Islet precursor cell (in vitro differentiated cells): ENCODE results near the gene CIITA.

Source experiments
- DNase-seq: peaks from one replicate; pipeline ENCODE4 v3.0.0-alpha.2; 2018

The CIITA gene

DNA sequence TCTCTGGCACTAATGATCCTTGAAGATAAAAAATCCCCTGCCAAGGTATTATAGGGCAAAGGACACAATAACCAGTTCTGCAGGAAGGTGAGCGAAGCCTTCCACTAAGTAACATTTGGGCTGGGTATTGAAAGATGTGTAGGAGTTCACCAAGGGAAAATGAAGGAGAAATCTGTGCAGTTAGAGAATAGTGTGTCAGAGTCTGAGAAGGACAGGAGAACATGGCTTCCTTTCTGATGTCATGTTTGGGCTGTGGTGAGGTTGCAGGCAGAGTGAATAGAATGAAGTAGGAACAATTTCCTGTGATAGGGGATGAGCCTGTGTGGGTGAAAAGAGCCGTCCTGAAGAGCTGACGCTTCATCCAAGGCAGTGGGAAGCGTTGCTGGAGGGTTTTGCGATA lies 24.1 kb upstream of the CIITA start:
- DNase-seq: no peak

DNA sequence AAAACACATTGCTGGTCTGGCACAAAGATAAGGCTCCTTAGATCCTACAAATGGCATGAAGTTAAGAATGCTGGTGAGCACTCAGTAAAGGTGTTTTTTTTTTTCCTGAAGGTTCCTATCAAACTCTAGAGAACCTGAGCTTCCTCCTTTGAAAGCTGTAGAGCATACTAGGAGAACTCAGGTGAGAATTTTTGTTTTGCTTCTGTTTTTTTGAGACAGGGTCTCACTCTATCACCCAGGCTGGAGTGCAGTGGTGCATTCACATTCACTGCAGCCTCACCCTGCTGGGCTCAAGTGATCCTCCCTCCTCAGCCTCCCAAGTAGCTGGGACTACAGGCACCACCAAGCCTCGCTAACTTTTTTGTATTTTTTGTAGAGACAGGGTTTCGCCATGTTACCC lies 21.0 kb upstream of the CIITA start:
- DNase-seq: no peak

DNA sequence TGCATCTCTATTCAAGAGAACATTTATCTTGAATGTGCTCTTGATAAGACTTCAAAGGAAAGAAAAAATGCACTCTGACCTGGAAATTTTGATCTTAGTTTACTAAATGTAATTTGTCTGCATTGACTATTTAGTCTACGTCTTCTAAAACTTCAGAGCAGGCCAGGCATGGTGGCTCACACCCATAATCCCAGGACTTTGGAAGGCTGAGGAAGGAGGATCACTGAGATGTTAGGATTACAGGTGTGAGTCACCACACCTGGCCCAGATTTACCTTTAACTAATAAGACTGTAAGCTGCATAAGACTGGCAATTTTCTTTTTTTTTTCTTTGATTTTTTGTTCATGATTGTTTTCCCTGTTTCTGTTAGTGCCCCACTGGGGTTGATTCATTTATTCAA lies 18.8 kb upstream of the CIITA start:
- DNase-seq: no peak

DNA sequence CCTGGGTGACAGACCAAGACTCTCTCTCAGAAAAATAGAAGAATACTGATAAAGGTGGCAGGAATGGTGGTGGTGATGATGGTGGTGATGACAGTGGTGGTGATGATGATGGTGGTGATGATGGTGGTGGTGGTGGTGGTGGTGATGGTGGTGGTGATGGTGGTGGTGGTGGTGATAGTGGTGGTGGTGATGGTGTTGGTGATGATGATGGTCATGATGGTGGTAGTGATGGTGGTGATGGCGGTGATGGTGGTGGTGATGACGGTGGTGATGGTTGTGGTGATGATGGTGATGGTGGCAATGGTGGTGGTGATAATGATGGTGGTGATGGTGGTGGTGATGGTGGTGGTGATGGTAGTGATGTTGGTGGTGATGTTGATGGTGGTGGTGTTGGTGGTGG lies 18.0 kb upstream of the CIITA start:
- no peak for DNase-seq

DNA sequence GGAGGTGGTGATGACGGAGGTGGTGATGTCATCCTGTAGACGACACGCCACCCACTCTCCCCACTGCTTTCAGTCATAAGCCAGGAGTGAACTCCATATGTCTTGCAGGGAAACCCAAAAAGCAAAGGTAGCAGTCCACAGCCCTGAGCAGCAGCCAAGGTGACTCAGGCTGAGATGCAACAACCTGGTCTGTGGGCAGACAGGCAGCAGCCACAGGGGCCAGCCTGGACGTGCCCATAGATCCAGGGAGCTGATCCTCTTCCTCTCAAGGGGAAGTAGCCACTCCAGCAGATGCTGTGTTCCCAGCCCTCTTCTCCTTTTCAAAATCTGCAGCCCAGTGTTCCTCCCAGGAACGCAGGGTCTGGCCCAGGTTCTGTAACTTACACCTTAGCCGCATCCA lies 17.3 kb upstream of the CIITA start:
- DNase-seq: no peak

DNA sequence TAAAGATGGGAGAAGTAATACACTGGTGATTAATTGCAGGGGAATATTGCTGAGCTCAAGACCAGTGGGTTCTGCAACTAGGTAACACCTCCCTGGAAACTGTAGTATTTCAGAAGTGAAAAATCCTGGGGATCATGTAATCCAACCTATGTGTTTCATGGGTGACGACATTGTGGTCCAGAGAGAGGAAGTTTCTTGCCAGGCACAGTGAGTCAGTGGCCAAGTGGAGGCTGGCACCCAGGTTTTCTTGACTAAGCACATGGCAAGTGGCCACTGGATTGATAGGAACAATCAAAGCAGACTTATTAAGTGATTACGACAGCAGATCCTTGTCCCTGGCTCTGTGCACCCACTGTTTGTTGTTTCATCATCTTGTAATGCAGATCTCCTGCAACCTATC lies 14.6 kb upstream of the CIITA start:
- DNase-seq: no peak

DNA sequence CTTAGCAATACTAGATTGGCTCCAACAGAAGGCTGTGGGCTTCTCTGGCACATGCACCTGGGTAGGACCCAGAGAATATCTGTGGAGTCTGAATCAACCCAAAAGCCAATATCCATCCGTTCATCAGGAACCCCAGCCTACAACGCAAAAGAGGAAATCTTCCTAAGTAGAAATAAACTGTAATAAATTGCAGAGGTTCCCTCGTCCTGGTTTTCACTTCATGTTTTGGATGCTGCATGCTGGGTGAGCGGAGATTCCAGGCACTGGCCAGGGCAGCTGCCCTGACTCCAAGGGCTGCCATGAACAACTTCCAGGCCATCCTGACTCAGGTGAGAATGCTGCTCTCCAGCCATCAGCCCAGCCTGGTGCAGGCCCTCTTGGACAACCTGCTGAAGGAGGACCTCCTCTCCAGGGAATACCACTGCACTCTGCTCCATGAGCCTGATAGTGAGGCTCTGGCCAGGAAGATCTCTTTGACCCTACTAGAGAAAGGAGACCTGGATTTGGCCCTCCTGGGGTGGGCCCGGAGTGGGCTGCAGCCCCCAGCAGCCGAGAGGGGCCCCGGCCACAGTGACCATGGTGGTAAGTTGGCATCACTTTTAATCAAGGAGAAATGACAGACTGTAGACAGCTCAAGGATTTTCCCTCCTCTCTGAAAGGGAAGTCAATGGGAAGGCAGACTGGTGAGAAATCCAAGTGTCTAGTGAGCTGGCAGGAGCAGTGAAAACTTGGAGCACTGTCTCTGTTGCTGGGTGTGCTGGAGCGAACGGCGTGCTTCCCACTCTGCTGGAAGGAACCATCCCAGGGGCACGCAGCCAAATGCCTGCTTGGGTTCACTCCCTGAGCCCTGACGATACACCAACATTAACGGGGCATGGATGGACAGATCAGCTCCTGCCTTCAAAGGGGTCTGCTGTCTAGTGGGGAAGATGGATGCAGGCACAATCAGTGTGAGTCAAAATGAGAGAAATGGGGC lies 10.7 kb upstream of the CIITA start:
- DNase-seq: no peak

DNA sequence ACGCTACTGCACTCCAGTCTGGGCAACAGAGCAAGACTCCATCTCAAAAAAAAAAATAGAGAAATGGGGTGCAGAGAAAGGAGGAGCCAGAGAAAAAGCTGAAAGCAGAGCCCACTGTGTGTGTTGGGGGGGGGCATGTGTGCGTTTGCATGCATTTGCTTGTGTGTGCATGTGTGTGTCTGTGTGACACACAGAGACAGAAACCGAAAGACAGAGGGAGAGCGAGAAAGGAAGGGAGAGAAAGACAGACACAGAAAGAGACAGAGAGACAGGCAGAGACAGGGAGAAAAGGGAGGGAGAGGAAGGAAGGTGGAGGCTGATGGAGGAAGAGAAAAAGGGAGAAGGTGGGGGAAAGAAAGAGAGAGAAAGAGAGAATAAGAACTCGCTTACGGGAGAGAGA lies 9.8 kb upstream of the CIITA start:
- DNase-seq: no peak

DNA sequence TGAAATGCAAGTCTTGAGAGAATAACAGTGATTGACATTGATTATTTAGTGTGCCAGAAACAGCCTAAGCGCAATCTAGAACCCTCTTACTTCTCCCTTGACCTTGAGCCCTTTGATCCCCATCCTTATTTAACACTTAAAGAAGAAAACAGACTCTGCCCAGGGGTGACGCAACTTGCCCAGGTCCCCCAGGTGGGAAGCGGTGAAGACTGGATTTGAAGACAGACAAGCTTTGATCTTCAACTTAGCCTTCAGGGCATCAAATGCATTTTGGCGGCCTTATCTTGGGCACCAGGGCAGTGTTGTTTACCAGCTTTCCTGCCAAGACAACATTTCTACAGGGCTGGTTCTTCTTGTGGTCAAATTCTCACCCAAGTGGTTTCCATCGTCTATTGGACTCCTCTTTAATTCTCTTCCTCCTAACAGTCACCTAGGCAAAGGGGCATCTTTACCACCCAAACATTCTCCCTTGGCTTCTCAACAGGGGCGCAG lies 8.9 kb upstream of the CIITA start:
- no peak for DNase-seq

DNA sequence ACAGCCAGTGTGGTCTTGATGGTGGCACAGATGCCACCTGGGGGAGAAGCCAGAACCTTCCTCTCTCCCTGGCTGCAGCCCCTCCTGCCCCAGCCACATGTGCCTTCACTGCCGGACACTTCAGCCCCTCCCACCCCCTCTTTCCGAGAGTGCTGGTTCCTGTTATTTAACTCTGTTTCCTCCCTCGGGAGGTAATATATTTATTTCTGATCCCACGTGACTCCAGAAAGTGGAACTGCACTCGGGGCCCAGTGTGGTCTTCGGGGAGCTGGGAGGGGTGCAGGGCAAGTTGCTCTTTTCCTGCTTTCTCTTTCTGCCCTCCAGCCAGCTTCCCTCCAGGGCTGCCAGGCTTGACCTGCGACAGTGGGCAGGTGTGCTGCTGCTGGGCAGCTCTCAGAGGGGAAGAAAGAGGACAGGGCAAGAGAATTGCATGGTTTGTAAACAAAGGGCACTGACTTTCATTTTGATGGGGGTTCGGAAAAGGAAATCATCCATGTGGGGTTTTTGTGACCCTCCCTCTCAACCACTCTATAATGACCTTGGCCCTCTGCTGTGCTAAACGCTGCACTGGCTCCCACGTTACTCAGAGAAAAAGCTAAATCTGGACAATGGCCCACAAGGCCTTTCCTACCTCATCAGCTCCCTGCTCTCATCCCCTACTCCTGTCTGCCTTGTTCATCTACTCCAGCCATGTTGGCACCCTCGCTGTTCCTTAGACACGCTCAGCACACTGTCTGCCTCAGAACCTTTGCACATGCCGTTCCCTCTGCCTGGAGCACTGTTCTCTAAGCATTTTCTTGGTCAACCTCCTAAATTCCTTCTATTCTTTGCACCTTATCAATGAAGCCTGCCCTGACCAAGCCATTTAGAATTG lies 8.2 kb upstream of the CIITA start:
- DNase-seq: no peak

DNA sequence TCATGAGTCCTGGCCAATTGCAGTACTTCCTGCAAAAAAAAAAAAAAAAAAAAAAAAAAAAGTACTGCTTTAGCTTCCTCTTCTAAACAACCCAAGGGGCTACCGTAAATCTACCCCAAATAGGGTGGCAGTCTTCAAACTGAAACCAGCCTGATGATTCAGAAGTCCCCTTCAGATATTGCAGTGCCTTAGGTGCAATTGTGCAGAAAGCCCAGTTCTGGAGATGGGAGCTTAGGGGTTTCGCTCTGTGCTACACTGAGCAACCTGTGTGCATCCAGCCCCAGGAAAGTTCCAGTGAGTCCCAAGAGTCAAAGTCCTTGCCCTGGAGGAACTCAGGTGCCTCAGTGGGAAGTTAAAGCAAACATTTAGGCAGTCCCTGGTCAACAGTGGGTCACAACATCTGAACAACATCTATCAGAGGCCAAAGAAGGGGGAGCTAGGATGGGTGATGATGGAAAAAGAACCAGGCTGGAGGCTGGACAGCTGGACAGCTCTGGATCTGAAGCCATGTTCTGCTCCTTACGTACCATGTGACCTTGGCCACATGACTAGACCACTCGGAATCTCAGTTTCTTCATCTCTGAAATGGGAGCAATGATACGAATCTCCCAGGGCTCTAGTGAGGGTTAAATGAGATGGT lies 6.7 kb upstream of the CIITA start:
- DNase-seq: no peak

DNA sequence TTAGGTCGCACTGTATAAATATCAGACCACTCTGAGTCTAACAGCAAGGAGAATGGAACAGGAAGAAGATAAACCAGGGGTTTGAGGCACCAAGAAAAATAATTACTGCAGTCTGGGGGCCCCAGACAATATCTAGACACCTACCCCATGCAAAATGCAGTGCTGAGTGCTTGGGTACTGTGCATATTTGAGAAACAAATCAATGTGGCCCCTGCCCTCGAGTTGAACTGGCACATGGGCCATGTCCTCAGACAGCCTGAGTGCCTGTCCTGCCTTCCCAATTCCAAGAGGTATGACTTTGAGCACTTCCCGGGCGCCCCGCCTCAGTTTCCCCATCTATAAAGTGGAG lies 6.2 kb upstream of the CIITA start:
- DNase-seq: no peak

DNA sequence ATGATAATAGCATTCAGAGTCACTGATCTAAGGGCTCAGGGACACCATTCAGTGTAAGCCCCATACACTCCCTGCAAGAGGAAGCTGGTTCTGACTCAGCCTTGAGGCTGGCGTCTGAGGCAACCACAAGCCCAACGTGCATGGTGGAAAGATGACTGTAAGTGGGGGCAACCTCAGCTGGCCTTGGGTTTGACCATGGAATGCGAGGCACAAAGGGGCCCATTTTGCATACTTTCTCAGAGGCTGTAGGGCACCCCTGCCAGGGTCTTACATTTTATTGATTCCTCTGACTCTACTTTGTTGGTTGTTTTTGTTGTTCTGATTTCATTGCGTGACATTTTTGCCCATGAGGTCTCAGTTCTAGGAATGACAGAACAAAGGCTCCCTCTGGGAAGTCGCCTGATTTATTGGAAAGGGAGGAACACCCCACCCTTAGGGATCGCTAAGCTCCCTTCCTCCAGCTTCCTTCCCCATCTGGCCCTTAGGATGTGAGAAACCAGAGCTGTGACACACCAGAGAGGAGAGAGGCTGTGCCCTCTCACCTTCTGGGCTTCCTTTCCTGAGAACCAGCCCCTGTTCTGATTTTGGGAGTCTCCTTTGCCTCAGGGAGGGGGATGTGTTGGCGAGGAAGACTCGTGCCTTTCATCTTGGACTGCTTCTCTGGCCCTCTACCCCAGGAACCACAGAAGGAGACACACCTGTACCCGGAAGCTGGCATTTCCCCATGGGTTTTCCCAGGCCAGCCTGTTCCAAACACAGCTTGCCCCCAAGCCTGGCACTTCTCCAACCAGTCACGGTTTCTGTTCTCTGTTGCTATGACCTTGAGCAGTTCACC lies 5.6 kb upstream of the CIITA start:
- DNase-seq: no peak

DNA sequence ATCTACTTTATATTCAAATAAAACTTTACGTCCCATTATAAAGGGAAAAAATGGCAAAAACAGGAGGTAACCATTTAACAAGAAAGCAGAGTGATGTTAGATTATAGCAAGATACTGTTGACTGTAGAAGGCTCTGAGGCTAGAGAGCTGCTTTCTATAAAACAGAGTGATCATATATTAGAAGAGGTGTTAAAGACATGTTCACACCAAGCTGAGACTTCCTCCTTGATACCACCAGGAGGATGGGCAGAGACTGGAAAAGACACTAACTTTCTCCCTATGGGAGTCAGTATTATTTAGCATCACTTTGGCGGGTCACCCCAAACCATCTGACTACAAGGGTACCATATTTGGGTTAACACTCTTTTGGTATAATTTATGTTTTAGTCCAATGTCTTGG lies 687 bp upstream of the CIITA start:
- DNase-seq: no peak

DNA sequence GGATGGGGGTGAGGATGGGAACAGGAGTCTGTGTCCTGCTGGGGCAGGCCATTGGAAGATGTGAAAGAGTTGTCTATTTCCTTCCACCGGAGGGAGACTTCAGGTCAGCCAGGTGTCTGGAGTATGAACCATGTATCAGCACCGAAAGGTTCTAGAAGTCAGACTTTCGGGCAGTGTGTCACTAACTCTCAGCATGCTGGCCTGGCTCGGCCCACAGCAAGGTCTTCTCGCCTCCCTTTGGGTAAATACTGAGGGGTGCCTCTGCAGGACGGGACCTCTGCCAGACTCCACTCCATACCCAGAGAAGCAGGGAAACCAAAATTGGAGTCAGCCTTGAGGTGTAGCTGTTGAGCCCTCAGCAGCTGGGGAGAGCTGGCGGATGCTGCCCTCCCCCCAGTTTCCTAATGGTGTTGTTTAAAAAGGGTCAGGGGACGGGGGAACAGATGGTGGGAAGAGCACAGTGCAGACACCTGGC lies 507 bp downstream of the CIITA start:
- DNase-seq: no peak

DNA sequence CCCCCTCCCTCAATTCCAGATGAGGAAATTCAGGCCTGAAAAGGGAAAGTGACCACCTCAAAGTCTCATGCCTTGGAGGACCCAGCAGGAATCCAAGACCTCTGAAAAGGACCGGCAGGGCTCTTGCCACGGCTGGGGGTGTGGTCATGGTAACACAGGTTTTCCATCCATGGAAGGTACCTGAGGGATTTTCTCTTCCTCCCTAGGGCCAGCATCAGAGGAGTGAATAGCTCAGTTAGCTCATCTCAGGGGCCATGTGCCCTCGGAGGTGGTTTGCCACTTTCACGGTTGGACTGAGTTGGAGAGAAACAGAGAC lies 1.3 kb downstream of the CIITA start:
- DNase-seq: no peak

DNA sequence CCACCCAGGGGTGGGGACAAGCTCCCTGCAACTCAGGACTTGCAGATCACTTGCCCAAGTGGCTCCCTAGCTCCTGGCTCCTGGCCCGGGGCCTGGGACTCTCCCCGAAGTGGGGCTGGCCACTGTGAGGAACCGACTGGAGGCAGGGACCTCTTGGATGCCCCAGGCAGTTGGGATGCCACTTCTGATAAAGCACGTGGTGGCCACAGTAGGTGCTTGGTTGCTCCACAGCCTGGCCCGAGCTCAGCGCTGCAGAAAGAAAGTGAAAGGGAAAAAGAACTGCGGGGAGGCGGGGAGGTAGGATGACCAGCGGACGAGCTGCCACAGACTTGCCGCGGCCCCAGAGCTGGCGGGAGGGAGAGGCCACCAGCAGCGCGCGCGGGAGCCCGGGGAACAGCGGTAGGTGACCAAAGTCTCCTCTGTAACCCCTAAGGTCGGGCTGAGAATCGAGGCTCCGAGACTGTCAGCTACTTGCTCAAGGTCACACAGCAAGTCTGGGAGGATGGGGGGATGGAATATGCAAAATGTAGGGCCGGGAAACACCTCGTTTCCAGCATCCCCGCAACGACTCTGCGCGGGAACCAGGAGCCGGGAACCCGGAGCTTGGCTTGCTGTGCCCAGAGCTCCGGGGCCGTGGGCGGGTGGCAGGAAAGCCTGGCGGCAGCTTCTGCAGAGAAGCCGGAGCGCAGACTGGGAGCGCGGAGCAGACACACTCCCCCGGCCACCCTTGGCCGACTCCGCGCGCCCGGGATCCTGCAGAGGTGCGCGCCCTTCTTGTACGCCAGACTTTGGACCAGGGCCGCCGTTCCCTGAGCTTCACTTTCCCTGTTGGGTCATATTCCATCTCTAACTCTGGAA lies 1.9 kb downstream of the CIITA start:
- no peak for DNase-seq

DNA sequence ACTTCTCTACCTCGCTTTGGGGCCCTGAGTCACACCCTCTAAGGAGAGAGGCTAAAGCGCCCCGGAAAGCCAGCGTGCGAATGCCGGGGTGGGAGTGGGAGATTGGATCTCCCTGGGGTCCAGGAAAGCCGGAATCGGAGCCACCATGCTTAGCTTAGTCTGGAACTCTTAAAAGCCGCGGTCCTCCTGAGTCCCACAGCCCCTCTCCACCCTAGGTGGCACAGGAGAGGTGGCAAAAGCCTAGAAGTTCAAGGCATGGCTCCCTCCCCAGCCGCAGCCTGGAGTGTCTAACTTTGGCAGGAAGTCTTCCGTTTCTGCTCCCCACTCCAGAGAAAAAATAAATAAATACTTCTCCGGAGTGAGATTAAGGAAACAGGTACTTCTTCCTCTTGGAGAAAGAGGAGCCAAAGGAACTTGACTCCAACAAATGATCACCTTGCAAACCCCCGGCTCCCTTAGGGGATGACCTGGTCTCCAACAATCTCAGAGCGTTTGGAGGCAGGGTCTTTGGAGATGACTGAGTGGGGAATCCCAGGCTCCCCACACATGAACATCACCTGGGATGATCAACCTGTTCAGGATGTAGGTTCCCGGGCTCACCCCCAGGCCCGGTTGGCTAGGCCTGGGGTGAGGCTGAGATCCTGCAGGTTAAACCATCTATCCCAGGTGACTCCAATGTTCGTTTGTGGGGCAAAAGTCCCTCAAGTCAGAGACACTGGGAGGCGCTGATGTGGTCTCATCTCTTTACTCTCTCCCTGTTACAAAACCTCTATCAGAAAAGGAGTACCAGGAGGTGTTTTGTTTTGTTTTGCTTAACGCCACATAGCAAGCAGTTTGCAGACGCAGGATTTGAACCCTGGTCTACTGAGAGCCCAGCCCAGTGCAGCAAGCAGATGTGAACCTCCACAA lies 2.9 kb downstream of the CIITA start:
- no peak for DNase-seq

DNA sequence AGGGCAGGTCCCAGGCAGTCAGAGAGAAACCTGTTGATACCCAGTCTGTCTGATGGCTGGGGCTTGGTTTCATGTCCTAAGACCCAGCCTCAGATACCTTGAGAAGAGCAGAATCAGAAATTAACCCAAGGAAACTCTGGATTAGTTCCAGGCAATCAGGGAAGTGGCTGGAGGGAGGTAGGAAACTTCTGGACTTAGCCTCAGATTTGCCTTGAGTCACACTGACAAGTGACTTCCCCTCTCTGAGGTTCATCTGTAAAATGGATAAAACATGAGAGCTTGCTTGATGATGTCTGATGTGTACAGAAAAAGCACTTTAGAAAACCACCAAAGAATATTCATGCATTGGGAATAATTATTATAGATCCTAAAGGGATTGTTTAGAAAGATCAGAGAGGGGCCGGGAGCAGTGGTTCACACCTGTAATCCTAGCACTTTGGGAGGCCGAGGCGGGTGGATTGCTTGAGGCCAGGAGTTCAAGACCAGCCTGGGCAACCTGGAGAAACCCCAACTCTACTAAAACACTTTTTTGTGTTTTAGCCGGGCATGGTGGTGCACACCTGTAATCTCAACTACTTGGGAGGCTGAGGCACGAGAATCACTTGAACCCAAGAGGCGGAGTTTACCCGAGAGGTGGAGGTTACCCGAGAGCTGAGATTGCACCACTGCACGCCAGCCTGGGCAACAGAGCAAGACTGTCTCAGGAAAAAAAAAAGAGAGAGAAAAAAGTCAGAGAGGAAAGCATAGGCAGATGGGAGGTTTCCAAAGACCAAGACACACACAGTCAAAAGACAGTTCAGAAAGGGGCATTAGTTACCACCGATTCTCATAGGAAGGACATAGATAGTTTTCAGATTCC lies 3.8 kb downstream of the CIITA start:
- no peak for DNase-seq
